ENCODE data around the gene NOM1. TPM values are rescaled to one million over a fixed set of nuclear protein-coding genes. Genes with fewer than 3 reads are reported as not detected.

The NOM1 gene
- total RNA-seq, 1 experiment from 2014 or later = 35.4 TPM

DNA sequence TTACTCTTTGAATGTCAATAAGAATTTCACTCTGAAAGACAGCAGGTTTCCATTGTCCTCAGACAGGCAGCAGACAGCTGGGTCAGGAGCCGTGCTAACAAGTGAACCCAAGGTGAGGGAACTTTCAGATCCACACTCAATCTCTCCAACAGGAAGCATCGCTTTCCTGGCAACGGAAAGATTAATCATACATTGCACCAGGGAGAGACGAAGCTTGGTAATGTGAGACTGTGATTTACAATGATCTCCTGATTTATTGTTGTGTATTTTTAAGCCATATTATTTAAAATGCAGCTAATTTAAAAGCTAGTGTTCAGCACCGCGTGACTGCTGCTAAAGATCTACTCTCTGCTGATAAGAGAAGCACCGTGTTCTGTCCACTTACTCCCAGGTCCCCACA, 17.5 kb upstream of the NOM1 start (continued):
- no peak for TF ChIP-seq ELF1 (IDR thresholded peaks at IDR 0.05; ENCODE audit: borderline replicate concordance, low read depth)
- TF ChIP-seq, protein P1, sequence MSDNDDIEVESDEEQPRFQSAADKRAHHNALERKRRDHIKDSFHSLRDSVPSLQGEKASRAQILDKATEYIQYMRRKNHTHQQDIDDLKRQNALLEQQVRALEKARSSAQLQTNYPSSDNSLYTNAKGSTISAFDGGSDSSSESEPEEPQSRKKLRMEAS (IDR thresholded peaks at IDR 0.05) = no peak
- TF ChIP-seq, protein P2, sequence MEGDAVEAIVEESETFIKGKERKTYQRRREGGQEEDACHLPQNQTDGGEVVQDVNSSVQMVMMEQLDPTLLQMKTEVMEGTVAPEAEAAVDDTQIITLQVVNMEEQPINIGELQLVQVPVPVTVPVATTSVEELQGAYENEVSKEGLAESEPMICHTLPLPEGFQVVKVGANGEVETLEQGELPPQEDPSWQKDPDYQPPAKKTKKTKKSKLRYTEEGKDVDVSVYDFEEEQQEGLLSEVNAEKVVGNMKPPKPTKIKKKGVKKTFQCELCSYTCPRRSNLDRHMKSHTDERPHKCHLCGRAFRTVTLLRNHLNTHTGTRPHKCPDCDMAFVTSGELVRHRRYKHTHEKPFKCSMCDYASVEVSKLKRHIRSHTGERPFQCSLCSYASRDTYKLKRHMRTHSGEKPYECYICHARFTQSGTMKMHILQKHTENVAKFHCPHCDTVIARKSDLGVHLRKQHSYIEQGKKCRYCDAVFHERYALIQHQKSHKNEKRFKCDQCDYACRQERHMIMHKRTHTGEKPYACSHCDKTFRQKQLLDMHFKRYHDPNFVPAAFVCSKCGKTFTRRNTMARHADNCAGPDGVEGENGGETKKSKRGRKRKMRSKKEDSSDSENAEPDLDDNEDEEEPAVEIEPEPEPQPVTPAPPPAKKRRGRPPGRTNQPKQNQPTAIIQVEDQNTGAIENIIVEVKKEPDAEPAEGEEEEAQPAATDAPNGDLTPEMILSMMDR (IDR thresholded peaks at IDR 0.05 in 2 of 3, conservative IDR thresholded peaks at IDR 0.05 in 1 of 3; ENCODE audit: borderline replicate concordance in 1 of 3, insufficient read depth in 1 of 3, low read depth in 2 of 3, low read length in 2 of 3) = no peak

DNA sequence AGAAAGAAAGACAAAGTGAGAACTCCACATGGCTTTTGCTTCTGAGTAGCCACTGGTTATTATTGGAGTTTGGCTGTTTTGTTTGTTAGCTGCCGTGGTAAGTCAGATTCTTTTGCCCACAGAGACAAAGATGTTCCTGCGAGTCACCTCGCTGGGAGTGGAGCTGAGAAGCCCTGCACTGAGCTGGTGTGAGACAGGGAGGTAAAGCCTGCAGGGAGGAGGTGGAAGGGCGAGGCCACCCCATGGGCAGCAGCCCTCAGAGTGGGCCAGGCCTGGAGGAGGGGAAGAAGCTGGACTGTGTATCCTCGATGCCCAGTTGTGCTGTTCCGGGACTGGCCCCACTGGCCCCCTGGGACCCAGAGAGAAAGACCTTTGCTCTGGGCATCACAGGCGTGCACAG, 14.3 kb upstream of the NOM1 start:
- no peaks in the 10 kb centered on the region for H4K20me1 ChIP-seq (ENCODE audit: insufficient read depth)
- ATAC-seq = no peak
- H3K27me3 ChIP-seq (ENCODE audit: insufficient read depth, low read length) = no peaks in the 10 kb centered on the region
- ChIA-PET POLR2A (no interaction called here), RAD21 (ENCODE audit: low non-redundant PET in 1 of 2, low total read pairs in 2 of 2, uncharacterized antibody in 2 of 2, unreplicated experiment in 2 of 2) (no interaction called here), CTCF (no interaction called here)
- H3K9me2 ChIP-seq (ENCODE audit: insufficient read depth) = no peaks in the 10 kb centered on the region
- no peaks in the 10 kb centered on the region for H3K36me3 ChIP-seq (ENCODE audit: control insufficient read depth in 1 of 2, insufficient read depth in 2 of 2, low read length in 2 of 2)
- no peaks in the 10 kb centered on the region for H3K79me2 ChIP-seq (ENCODE audit: insufficient read depth, low read length)
- H3K4me1 ChIP-seq (ENCODE audit: control insufficient read depth in 1 of 2, insufficient read depth in 2 of 2, low read length in 2 of 2) = no peaks in the 10 kb centered on the region
- no peak overlapping the region for H2AFZ ChIP-seq (ENCODE audit: low read depth, low read length, poor library complexity, severe bottlenecking)
- no peak for DNase-seq (ENCODE audit: low read depth, low spot score)
- no peak overlapping the region for H3K4me2 ChIP-seq (ENCODE audit: low read length)
- BruUV-seq (replicated peaks) = no TSS peak
- H3K9me3 ChIP-seq (ENCODE audit: control insufficient read depth in 1 of 2, insufficient read depth in 1 of 2, low read depth in 1 of 2, low read length in 2 of 2) = no peaks in the 10 kb centered on the region
- TF ChIP-seq, protein P3, sequence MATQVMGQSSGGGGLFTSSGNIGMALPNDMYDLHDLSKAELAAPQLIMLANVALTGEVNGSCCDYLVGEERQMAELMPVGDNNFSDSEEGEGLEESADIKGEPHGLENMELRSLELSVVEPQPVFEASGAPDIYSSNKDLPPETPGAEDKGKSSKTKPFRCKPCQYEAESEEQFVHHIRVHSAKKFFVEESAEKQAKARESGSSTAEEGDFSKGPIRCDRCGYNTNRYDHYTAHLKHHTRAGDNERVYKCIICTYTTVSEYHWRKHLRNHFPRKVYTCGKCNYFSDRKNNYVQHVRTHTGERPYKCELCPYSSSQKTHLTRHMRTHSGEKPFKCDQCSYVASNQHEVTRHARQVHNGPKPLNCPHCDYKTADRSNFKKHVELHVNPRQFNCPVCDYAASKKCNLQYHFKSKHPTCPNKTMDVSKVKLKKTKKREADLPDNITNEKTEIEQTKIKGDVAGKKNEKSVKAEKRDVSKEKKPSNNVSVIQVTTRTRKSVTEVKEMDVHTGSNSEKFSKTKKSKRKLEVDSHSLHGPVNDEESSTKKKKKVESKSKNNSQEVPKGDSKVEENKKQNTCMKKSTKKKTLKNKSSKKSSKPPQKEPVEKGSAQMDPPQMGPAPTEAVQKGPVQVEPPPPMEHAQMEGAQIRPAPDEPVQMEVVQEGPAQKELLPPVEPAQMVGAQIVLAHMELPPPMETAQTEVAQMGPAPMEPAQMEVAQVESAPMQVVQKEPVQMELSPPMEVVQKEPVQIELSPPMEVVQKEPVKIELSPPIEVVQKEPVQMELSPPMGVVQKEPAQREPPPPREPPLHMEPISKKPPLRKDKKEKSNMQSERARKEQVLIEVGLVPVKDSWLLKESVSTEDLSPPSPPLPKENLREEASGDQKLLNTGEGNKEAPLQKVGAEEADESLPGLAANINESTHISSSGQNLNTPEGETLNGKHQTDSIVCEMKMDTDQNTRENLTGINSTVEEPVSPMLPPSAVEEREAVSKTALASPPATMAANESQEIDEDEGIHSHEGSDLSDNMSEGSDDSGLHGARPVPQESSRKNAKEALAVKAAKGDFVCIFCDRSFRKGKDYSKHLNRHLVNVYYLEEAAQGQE (IDR thresholded peaks at IDR 0.05; ENCODE audit: low read depth) = no peak
- no peak for TF ChIP-seq CBX3 (IDR thresholded peaks at IDR 0.05; ENCODE audit: low read depth)
- TF ChIP-seq YY1 (IDR thresholded peaks at IDR 0.05; ENCODE audit: extremely low read depth, insufficient replicate concordance, low read depth, low read length) = no peak
- TF ChIP-seq TCF7L2 (IDR thresholded peaks at IDR 0.05; ENCODE audit: borderline replicate concordance, extremely low read depth, insufficient read depth, insufficient read length) = no peak
- no peak for TF ChIP-seq FOSL1 (IDR thresholded peaks at IDR 0.05; ENCODE audit: low read depth)
- TF ChIP-seq, protein P4, sequence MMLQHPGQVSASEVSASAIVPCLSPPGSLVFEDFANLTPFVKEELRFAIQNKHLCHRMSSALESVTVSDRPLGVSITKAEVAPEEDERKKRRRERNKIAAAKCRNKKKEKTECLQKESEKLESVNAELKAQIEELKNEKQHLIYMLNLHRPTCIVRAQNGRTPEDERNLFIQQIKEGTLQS (IDR thresholded peaks at IDR 0.05) = no peak
- TF ChIP-seq, protein P2 (IDR thresholded peaks at IDR 0.05 in 2 of 3, conservative IDR thresholded peaks at IDR 0.05 in 1 of 3; ENCODE audit: borderline replicate concordance in 1 of 3, insufficient read depth in 1 of 3, low read depth in 2 of 3, low read length in 2 of 3) = no peak
- no peak for TF ChIP-seq POLR2AphosphoS5 (IDR thresholded peaks at IDR 0.05; ENCODE audit: low read depth, low read length)
- no peak overlapping the region for H3K27ac ChIP-seq (ENCODE audit: low read depth, low read length)
- no peak overlapping the region for H3K4me3 ChIP-seq (replicated peaks in 1 of 2; ENCODE audit: low read depth in 1 of 2, low read length in 2 of 2)
- intact Hi-C loops (cut with micrococcal nuclease) = no loop called here
- no peak overlapping the region for H3K9ac ChIP-seq (ENCODE audit: low read length)

All from HCT116 (cell line).